Endothelial cell of umbilical vein (primary cell): Measurements from ENCODE around the gene STPG3.

Experiments
- EZH2 ChIP-seq: IDR thresholded peaks from 2 replicates; pipeline ENCODE4 v1.6.1; 2012; ENCODE audit warnings: borderline replicate concordance, low read depth, mild to moderate bottlenecking, moderate library complexity, low read length, inconsistent platforms; ENCODE audit not compliant: severe bottlenecking
- POLR2A ChIP-seq: IDR thresholded peaks from 2 replicates; pipeline ENCODE4 v1.6.1; 2012; ENCODE audit warnings: low read depth, mild to moderate bottlenecking, control low read depth, low read length
- POLR2AphosphoS5 ChIP-seq: IDR thresholded peaks from 2 replicates; pipeline ENCODE4 v1.6.1; 2012; ENCODE audit warnings: low read depth, mild to moderate bottlenecking, control low read depth, low read length, moderate library complexity; ENCODE audit not compliant: insufficient read depth
- TF ChIP-seq, protein P1 (sequence below), 2 donors: IDR thresholded peaks; 1 replicate in 1 of 2; 2 replicates in 1 of 2; pipeline ENCODE4 v1.5.1; 2011; ENCODE audit warnings: low read length in 2 of 2, mild to moderate bottlenecking in 2 of 2, moderate library complexity in 2 of 2, control low read depth in 1 of 2, inconsistent platforms in 1 of 2, low read depth in 1 of 2; ENCODE audit not compliant: insufficient read depth in 1 of 2; ENCODE audit errors: extremely low read depth in 1 of 2
- TF ChIP-seq, protein P2 (sequence below): IDR thresholded peaks from 2 replicates; pipeline ENCODE4 v1.6.1; 2011; ENCODE audit not compliant: insufficient read depth, insufficient read length

DNA sequence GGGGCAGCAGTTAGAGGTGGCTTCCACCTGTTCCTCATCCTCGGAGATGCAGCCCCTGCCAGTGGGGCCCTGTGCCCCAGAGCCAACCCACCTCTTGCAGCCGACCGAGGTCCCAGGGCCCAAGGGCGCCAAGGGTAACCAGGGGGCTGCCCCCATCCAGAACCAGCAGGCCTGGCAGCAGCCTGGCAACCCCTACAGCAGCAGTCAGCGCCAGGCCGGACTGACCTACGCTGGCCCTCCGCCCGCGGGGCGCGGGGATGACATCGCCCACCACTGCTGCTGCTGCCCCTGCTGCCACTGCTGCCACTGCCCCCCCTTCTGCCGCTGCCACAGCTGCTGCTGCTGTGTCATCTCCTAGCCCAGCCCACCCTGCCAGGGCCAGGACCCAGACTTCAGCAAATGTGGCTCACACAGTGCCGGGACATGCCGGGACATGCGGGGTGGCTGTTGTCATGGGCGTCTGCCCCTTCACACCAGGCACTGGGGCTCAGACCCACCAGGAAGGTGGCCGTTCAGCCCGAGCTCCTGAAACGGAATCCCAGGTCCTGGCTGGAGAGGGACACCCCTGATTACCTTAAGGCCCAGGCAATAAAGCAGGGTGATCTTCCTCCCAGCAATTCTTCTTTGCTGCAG is 25.3 kb upstream of the STPG3 start:
- TF ChIP-seq POLR2A: no peak
- TF ChIP-seq POLR2AphosphoS5: no peak
- TF ChIP-seq, protein P1, sequence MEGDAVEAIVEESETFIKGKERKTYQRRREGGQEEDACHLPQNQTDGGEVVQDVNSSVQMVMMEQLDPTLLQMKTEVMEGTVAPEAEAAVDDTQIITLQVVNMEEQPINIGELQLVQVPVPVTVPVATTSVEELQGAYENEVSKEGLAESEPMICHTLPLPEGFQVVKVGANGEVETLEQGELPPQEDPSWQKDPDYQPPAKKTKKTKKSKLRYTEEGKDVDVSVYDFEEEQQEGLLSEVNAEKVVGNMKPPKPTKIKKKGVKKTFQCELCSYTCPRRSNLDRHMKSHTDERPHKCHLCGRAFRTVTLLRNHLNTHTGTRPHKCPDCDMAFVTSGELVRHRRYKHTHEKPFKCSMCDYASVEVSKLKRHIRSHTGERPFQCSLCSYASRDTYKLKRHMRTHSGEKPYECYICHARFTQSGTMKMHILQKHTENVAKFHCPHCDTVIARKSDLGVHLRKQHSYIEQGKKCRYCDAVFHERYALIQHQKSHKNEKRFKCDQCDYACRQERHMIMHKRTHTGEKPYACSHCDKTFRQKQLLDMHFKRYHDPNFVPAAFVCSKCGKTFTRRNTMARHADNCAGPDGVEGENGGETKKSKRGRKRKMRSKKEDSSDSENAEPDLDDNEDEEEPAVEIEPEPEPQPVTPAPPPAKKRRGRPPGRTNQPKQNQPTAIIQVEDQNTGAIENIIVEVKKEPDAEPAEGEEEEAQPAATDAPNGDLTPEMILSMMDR (IDR thresholded peaks at IDR 0.05; ENCODE audit: extremely low read depth in 1 of 2, insufficient read depth in 1 of 2, low read depth in 1 of 2, low read length in 2 of 2): no peak
- TF ChIP-seq, protein P2, sequence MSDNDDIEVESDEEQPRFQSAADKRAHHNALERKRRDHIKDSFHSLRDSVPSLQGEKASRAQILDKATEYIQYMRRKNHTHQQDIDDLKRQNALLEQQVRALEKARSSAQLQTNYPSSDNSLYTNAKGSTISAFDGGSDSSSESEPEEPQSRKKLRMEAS: no peak
- TF ChIP-seq EZH2: no peak
